ENCODE results near the gene GNG13. TPM values are rescaled to one million over a fixed set of nuclear protein-coding genes. Genes with fewer than 3 reads are reported as not detected.
A peak's percentile ranks its signal among the peaks of the same experiment; 100 is the strongest.

Gene GNG13
- total RNA-seq, 1 donor from 2014 or later: not detected

- no peak for FAIRE-seq
Measured at GRCh38 chr16:817001-817906, 16.7 kb upstream of the GNG13 start.

DNA sequence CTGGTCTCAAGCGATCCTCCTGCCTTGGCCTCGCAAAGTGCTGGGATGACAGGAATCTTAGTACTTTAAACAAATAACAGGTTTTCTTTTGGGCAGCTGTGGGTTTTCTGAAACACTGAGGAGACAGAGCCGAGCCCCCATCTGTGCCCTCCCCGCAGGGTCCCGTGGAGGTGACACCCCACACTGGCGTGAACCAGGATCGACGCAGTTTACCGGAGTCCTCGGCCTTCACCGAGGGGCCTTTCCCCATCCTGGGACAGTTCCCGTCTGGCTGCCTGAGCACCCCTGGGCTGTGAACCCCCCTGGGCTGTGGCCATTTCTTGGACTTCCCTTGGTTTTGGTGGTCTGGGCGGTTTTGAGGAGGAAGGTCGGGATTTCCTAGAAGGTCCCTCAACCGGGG is 15.3 kb upstream of the GNG13 start:
- no peak for DNase-seq (ENCODE audit: low spot score in 2 of 2)
- no peak for FAIRE-seq

More at GRCh38 chr16:817001-817906, 16.7 kb upstream of the GNG13 start:
- DNase-seq (ENCODE audit: low spot score in 2 of 2): no peak

GRCh38 chr16:814974-815373 is 14.4 kb upstream of the GNG13 start:
- FAIRE-seq: no peak
- DNase-seq (ENCODE audit: low spot score in 2 of 2): no peak

- FAIRE-seq: no peak
- no peak for DNase-seq (ENCODE audit: low spot score in 2 of 2)
Measured at GRCh38 chr16:813916-814412, 13.4 kb upstream of the GNG13 start.

DNA sequence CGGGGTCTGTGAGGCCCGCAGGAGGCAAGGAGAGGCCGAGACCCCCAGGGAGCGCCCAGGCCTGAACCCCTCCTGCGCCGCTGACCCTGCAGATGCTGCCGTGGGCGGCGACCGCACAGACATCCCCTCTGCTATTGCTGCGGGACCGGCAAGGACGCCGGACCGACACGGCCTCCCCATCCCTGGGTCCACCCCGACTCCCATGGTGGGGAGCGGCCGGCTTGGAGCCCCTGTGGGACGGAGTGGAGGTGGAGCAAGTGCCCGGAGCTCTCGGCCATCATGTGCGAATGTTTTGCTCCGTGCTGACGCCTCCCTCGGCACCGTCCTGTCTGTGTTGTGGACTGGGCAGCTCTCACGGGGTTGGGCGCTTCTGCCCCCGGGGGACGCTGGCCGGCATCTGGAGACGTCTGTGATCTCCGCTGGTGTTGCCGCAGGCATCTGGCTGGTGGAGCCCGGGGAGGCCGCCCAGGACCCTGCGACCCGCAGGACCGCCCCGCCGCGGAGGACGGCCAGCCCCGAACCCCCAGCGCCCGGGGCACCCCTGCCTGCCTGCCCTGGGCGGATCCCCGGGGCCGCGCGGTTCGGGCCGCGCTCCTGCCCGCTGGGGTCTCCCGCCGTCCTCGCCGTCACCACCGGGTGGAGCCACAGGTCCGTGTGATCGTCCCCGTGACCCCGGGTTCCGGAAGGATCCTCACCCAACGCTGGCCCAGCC is 12.8 kb upstream of the GNG13 start:
- DNase-seq (ENCODE audit: low spot score in 2 of 2) (peak; percentile 80 to 83), FAIRE-seq (no peak)

GRCh38 chr16:808085-808386 is 7.5 kb upstream of the GNG13 start:
- DNase-seq (ENCODE audit: low spot score in 2 of 2): no peak

DNA sequence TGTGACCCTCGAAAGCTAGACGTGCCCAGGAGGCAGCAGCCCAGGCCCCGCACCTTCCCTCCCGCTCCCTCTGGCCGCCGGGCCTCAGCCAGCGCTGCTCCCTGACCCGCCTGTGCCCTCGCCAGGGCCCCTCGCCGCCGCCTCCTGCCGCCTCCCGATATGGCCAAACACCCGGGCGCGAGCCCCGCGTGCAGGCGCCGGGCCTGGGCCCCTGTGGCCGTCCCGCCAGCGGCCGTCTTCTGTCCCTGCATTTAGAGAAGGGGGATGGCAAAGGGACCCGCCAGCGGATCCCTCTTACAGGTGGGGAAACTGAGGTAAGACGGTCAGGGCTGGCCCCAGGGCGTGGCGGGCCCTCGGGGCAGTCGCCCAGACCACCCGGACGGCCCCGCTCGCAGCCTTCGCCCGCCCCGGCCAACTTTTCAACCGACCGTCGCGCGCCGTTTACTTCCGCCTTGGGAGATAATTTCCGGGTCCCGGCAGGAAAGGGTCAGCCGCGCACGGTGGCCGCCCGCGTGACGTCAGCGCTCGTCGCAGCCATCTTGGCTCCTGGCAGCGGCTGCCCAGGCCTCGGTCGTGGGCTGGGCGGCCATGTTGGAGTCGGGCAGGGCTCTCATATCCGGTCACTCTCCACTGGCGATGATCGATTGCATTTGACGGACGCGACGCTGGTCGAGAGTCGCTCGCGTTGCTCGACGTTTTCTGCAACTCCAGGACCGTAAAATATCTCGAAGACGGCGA is 7.0 kb upstream of the GNG13 start:
- FAIRE-seq (peak; percentile 33), DNase-seq (ENCODE audit: low spot score in 2 of 2) (peak; percentile 99 to 100)

More at GRCh38 chr16:808085-808386, 7.5 kb upstream of the GNG13 start:
- no peak for FAIRE-seq

- FAIRE-seq (no peak), DNase-seq (ENCODE audit: low spot score in 2 of 2) (no peak)
Measured at GRCh38 chr16:805474-805873, 4.9 kb upstream of the GNG13 start.

- FAIRE-seq (no peak), DNase-seq (ENCODE audit: low spot score in 2 of 2) (no peak)
Measured at GRCh38 chr16:804193-805048, 3.9 kb upstream of the GNG13 start.

DNA sequence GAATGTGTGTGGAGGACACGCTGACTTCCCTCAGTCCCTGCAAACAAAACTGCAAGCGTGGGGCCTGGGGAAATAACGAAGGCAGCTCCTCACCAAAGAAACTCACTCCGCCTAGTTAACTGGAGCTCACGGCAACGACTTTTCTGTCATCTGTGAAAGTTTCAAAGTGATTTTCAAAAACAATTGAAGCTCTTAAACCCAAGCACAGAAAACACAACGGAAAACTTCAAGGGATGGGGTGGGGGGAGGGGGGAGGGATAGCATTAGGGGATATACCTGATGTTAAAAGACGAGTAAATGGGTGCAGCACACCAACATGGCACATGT is 3.2 kb upstream of the GNG13 start:
- FAIRE-seq: no peak
- DNase-seq (ENCODE audit: low spot score in 2 of 2): no peak

DNA sequence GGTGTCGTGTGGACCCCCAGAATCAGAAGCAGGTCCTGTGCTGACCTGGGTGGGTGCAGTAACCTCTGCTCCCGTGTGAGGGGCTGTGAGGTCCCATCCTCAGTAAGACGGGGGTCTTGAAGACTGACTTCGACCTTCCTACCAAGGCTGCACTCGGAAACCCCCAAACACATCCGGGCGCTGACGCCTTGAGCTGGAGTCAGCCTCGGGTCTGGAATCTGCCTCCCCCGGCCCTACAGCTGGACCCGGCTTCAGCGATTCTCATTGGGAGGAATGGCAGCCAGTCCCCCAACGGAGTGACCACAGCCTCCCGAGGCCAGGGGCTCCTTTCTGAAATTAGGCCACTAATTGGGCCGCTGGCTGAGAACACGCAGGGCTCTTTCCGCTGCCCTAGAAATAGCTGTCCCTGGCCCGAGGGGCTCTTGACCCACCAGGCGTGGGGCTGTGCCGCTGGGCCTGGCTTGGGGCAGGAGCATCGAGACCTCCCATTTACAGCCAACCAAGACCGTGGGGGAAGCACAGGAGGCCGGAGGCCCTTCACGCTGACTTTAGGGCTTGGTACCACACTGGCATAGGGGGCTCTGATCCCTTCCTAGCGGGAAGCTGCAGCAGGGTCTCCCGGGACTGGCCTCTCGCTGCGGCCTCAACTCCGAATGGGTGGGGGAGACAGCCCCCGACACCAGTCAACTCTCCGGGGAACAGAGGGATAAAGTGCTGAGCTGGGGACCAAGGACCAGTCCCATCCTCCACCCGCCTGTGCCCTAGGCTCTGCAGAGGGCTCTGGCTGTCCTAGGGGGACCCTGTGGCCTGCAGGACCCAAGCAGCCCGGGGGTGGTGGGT is 2.6 kb upstream of the GNG13 start:
- DNase-seq (ENCODE audit: low spot score in 2 of 2): no peak
- no peak for FAIRE-seq

- no peak for DNase-seq (ENCODE audit: low spot score in 2 of 2)
- no peak for FAIRE-seq
Measured at GRCh38 chr16:802461-802860, 1.9 kb upstream of the GNG13 start.

- FAIRE-seq: no peak
Measured at GRCh38 chr16:801584-802363, 1.2 kb upstream of the GNG13 start.

GRCh38 chr16:800834-801511 is 439 bp upstream of the GNG13 start:
- no peak for DNase-seq (ENCODE audit: low spot score in 2 of 2)

More at GRCh38 chr16:801584-802363, 1.2 kb upstream of the GNG13 start:
- no peak for DNase-seq (ENCODE audit: low spot score in 2 of 2)

DNA sequence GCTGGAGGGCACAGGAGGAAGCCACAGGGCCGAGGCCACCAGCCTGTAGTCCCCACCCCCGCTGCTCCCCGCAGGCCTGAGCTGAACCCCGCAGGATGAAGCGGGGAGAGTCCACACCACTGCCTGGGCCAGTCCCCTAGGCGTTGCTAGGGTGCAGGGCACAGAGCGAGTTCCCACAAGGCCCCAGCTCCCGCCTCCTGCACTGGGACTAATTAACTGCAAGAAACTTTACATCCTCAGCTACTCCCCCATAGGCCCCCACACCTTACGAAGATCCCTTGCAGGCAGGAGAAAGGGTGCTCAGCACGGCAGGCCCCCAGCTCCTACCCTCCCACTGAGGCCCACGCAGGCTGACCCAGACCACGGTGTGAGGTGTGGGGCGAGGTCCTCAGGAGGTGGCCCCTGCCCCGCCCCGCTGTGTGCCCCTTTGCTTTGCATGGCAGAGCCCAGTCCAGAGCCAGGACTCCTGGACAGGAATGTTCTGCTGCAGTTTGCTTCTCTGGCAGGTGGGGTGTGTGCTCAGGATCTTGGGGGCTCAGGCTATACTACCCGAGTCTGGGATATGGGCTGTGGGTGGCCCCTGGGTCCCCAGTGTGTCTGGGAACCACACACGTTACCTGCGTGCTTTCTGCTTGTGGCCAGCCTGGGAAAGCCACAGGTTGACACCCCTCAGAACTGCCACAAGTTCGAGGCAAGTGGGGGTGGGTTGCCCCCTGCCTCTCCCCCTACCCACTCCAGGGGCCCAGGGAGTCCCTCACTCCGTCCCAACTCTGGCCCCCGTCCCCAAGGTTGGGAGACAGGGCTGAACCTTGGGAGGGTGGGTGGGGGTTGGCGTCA is 1.2 kb downstream of the GNG13 start:
- DNase-seq (ENCODE audit: low spot score in 2 of 2) (no peak), FAIRE-seq (no peak)

More at GRCh38 chr16:800834-801511, 439 bp upstream of the GNG13 start:
- FAIRE-seq: no peak

GRCh38 chr16:798666-799065 is 1.9 kb downstream of the GNG13 start:
- no peak for DNase-seq (ENCODE audit: low spot score in 2 of 2)

DNA sequence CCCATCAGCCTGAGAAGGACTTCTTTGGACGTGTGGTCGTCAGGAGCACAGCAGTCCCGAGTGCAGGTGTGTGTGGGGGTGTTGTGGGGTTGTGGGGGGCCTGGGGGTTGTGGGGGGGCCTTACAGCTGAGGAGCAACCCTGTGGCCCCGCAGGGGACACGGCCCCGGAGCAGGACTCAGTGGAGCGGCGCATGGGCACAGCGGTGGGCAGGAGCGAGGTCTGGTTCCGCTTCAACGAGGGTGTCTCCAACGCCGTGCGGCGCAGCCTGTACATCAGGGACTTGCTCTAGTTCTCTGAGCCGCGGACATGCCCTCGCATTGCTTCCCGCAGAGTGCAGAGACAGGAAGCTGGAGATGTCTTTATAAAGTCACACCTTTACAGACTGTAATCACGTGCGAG is 2.8 kb downstream of the GNG13 start:
- DNase-seq (ENCODE audit: low spot score in 2 of 2): no peak
- no peak for FAIRE-seq

More at GRCh38 chr16:798666-799065, 1.9 kb downstream of the GNG13 start:
- no peak for FAIRE-seq

Measured in frontal cortex (tissue), 4 donors.